ENCODE data around the gene MAP3K19.

MAP3K19 gene

DNA sequence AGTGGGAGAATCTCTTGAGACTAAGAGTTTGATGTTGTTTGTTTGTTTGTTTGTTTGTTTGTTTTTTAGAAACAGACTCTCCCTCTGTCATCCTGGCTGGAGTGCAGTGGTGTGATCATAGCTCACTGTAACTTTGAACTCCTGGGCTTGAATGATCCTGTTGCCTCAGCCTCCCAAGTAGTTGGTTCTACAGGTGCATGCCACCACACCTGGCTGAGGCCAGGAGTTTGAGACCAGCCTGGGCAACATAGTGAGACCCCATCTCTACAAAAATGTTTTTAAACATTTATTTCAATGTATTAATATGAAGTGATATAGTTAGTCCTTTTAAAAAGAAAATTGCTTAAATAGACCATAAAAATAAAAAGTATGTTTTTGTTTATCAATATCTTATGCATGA lies 35.6 kb downstream of the MAP3K19 start (continued):
- TF ChIP-seq ZBTB11 (tag by site-specific recombination; conservative IDR thresholded peaks at IDR 0.05; ENCODE audit: low read depth) (no peak), PRDM1 (tag by site-specific recombination; IDR thresholded peaks at IDR 0.05) (no peak), ZNF146 (tag by site-specific recombination; IDR thresholded peaks at IDR 0.05) (no peak), ZNF391 (tag by site-specific recombination; IDR thresholded peaks at IDR 0.05; ENCODE audit: borderline replicate concordance, low read depth) (no peak), ZNF324 (tag by site-specific recombination; IDR thresholded peaks at IDR 0.05) (no peak), HOXA7 (CRISPR knock-in tag; IDR thresholded peaks at IDR 0.05; ENCODE audit: borderline replicate concordance) (no peak), KLF7 (tag by site-specific recombination; IDR thresholded peaks at IDR 0.05; ENCODE audit: borderline replicate concordance) (no peak), SP2 (tag by site-specific recombination; IDR thresholded peaks at IDR 0.05) (no peak), ZNF521 (tag by site-specific recombination; IDR thresholded peaks at IDR 0.05) (no peak), ZNF610 (tag by site-specific recombination; IDR thresholded peaks at IDR 0.05; ENCODE audit: borderline replicate concordance) (no peak), ZNF433 (tag by site-specific recombination; IDR thresholded peaks at IDR 0.05; ENCODE audit: low read depth) (no peak)
- TF ChIP-seq, protein P1, sequence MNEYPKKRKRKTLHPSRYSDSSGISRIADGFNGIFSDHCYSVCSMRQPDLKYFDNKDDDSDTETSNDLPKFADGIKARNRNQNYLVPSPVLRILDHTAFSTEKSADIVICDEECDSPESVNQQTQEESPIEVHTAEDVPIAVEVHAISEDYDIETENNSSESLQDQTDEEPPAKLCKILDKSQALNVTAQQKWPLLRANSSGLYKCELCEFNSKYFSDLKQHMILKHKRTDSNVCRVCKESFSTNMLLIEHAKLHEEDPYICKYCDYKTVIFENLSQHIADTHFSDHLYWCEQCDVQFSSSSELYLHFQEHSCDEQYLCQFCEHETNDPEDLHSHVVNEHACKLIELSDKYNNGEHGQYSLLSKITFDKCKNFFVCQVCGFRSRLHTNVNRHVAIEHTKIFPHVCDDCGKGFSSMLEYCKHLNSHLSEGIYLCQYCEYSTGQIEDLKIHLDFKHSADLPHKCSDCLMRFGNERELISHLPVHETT (tag by site-specific recombination; IDR thresholded peaks at IDR 0.05) = no peak
- TF ChIP-seq, protein P2, sequence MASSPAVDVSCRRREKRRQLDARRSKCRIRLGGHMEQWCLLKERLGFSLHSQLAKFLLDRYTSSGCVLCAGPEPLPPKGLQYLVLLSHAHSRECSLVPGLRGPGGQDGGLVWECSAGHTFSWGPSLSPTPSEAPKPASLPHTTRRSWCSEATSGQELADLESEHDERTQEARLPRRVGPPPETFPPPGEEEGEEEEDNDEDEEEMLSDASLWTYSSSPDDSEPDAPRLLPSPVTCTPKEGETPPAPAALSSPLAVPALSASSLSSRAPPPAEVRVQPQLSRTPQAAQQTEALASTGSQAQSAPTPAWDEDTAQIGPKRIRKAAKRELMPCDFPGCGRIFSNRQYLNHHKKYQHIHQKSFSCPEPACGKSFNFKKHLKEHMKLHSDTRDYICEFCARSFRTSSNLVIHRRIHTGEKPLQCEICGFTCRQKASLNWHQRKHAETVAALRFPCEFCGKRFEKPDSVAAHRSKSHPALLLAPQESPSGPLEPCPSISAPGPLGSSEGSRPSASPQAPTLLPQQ (tag by site-specific recombination; IDR thresholded peaks at IDR 0.05) = no peak
- TF ChIP-seq, protein P3, sequence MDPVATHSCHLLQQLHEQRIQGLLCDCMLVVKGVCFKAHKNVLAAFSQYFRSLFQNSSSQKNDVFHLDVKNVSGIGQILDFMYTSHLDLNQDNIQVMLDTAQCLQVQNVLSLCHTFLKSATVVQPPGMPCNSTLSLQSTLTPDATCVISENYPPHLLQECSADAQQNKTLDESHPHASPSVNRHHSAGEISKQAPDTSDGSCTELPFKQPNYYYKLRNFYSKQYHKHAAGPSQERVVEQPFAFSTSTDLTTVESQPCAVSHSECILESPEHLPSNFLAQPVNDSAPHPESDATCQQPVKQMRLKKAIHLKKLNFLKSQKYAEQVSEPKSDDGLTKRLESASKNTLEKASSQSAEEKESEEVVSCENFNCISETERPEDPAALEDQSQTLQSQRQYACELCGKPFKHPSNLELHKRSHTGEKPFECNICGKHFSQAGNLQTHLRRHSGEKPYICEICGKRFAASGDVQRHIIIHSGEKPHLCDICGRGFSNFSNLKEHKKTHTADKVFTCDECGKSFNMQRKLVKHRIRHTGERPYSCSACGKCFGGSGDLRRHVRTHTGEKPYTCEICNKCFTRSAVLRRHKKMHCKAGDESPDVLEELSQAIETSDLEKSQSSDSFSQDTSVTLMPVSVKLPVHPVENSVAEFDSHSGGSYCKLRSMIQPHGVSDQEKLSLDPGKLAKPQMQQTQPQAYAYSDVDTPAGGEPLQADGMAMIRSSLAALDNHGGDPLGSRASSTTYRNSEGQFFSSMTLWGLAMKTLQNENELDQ (tag by site-specific recombination; IDR thresholded peaks at IDR 0.05; ENCODE audit: low read depth) = no peak

- CTCF ChIA-PET = interaction anchor here (0.7 to 2.9 kb wide), 5 partner anchors 9 to 699 kb away, joined by 3 to 11 read pairs (median 3); no protein-coding TSS in a partner anchor
Observed at GRCh38 chr2:135010200-135010942, 36.9 kb downstream of the MAP3K19 start.

More at GRCh38 chr2:135010200-135010942, 36.9 kb downstream of the MAP3K19 start:
- POLR2A ChIA-PET = no interaction called here
- H3K4me3 ChIP-seq (ENCODE audit: low read depth, low read length) = no peak overlapping the region
- H3K27ac ChIP-seq (ENCODE audit: extremely low read depth, low read depth, low read length) = no peak overlapping the region
- H3K36me3 ChIP-seq (ENCODE audit: control insufficient read depth in 2 of 2, insufficient read depth in 1 of 2, low read length in 2 of 2) = no peaks in the 10 kb centered on the region
- no peak for TF ChIP-seq YY2 (tag by site-specific recombination; IDR thresholded peaks at IDR 0.05)
- TF ChIP-seq MEIS1 (CRISPR knock-in tag; IDR thresholded peaks at IDR 0.05; ENCODE audit: borderline replicate concordance) = no peak
- TF ChIP-seq ZNF19 (tag by site-specific recombination; IDR thresholded peaks at IDR 0.05; ENCODE audit: low read depth) = no peak
- H3K4me1 ChIP-seq (ENCODE audit: control insufficient read depth, insufficient read depth, low read length) = no peaks in the 10 kb centered on the region
- no peaks in the 10 kb centered on the region for H3K9me3 ChIP-seq (ENCODE audit: control insufficient read depth, insufficient read depth, low read depth, low read length)

Data from HEK293 (cell line).